GM03348 (cell line): ENCODE data around the gene SLC25A24.
A peak's percentile ranks its signal among the peaks of the same experiment; 100 is the strongest.
"Not testable (repeated sequence)": the region's sequence is repeated elsewhere in the genome, so short reads cannot be mapped to it uniquely, and the experiment has no call there.

Source experiments
- DNase-seq: peaks from one replicate; pipeline ENCODE4 v3.0.0; 2012; ENCODE audit warnings: low spot score

The SLC25A24 gene

DNA sequence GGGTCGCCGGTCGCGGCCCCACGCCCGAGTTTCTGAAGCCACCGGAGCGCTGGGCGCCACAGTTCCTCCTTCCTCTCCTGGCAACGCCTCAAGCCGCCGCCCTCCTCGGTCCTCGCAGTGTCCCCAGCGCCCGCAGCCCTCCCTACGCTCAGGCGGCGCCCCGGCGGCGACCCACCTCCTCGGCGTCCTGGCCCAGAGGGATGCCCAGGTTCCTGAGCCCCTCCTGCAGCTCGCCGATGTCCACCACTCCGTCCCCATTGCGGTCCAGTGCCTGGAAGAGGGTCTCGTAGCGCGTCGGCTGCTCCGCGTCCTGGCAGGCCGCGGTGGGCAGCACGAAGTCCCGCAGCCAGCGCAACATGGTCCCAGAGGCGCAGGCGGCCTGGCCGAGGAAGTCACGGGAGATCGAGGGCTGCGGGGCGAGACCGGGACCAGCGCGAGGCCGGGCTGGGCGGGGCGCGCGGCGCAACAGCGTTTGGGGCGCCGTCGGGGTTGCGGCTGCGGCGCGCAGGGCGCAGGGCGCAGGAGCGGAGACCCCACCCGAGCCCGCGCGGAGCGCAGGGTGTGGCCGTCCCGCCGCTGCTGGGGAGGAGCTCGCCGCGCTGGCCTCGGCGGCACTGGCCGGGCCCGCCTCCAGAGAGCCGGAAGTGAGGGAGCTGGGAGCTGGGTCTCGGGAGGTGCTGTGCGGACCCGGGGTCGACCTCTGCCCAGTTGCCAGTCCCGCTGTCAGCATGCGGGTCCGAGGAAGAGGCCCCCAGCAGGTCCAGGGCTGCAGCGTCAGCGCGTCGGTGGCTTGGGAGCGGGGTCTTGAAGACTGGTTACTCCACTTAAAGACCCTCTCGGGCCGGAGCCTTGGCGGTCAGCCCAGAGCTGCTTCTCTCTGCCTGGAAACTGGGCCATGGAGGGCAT, at the start of gene SLC25A24:
Gene SLC25A24, minus strand, starts transcription at position 563 of the 906 bp plus-strand sequence. Its CDS starts 205 bp downstream, at position 358.
- peak; percentile 97 for DNase-seq

- not testable (repeated sequence) for DNase-seq
Observed at GRCh38 chr1:108243976-108244375, 43.8 kb upstream of the SLC25A24 start, which contains the start of gene NBPF4. Gene NBPF4, minus strand, starts transcription at chr1:108244076. Its CDS starts 315 bp downstream, at chr1:108243761.

DNA sequence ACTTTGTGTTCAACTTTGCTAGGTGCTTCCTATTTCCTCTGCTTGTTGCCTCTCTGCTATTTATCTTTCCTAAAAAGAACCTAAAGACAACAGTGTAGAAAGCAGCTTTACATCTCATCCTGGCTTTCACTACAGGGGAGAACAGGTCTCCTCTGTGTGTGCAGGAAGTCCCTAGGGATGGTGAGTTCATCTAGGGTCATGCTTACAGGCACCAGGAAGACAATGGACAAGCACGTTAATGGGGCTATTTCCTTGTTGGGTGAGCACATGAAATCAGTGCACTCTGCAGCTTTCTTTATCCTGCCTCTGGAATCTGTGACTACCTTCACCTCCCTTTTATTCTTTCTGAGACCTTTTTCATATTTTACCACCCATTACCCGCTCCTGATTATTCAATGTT, 39.3 kb upstream of the SLC25A24 start:
- not testable (repeated sequence) for DNase-seq

GRCh38 chr1:108235308-108235707, 35.2 kb upstream of the SLC25A24 start:
- DNase-seq = not testable (repeated sequence)

- DNase-seq = not testable (repeated sequence)
Observed at GRCh38 chr1:108232183-108232582, 32.0 kb upstream of the SLC25A24 start.

DNA sequence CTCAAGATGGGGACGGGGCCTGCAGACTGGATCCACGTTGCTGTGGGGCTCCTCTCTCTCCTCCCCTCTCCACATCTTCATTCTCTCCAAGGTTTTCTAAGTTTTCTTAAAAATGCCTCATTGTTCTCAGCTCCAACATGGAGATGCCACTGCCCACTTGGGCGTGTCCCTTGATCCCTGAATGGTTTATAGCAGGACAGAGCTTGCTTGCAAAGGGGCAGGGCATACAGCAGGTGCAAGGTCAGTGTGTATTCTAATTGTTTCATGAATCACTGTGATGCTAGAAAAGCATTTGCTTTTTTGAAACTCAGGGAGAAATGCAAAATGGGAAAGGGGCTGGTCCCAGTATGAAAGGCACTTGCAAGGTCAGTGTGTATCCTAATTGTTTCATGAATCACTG, 29.8 kb upstream of the SLC25A24 start:
- not testable (repeated sequence) for DNase-seq

DNA sequence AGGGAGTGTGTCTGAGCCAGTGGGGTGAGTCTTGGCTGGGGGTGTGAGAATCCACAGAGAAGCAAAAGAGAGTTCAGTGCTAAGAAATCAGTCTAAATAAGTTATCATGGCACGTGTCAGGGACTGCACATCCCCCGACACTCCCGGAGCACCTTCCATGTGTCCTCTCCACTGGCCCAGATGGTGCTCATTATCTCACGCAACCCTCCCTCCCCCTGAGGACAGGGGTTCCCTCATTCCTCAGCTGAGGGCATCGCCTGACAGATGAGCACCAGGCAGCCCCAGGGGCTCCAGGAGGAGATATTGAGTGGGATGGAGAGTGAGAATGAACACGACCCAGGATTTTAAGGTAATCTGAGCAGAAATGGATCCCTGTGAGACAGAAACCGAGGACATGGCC, 27.6 kb upstream of the SLC25A24 start:
- not testable (repeated sequence) for DNase-seq

DNA sequence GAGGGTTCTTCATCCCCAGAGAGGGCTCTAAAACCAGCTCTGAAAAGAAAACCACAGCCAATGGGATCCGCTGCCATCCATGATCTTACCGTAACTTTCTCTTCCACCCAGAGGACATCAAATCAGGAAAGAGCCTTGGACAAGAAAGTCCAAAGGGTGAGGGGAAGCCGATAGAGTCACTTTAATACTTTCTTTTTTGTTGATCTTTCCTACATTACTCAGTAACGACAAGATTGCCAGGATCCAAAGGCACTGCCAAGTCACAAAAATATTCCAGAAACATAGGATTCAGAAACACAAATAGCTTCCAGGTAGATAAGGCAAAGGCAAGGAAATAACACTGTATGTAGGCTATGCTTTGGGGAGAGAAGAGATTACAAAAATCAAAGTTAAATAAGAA, 26.7 kb upstream of the SLC25A24 start:
- DNase-seq = not testable (repeated sequence)

GRCh38 chr1:108223226-108223625, 23.1 kb upstream of the SLC25A24 start:
- DNase-seq = not testable (repeated sequence)

DNA sequence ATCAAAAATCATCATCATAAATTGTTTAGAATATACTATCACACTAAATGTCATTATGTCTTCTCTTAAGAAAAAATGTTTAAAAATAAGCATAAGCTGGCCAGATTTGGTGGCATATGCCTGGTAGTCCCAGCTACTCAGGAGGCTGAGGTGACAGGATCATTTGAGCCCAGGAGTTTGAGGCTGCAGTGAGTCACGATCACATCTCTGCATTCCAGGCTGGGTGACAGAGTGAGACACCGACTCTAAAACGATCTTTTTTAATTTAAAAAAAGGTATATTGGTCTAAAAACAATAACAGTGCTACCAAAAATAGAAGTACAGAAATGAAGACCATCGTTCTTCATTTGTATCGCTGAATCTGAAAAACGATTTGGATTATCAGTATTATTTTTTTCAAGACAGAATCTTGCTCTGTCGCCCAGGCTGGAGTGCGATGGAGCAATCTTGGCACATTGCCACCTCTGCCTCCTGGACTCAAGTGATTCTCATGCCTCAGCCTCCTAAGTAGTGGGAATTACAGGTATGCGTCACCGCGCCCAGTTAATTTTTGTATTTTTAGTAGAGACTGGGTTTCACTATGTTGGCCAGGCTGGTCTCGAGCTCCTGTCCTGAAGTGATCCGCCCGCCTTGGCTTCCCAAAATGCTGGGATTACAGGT, 17.5 kb upstream of the SLC25A24 start:
- DNase-seq = not testable (repeated sequence)

DNA sequence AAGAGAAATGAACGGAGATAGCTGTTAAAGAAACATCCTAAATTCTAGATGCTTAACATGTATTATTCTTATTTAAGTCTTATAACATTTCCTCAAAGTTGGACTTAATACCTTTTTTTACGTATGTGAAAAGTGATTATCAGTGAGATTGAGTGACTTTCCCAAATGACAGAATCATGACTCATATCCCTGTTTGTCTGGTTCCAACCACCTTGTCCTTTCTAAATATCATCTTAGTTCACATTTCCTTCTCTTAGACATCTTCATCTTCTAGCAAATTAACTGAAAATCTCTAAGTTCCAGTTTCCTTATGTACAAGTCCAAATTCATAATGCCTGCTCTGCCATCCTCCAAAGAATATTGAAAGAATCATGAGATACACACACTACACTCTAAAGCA, 16.9 kb upstream of the SLC25A24 start:
- not testable (repeated sequence) for DNase-seq

GRCh38 chr1:108216028-108216890, 16.1 kb upstream of the SLC25A24 start:
- not testable (repeated sequence) for DNase-seq

- not testable (repeated sequence) for DNase-seq
Observed at GRCh38 chr1:108214641-108215465, 14.7 kb upstream of the SLC25A24 start.

- DNase-seq = no peak
Observed at GRCh38 chr1:108211014-108211413, 10.9 kb upstream of the SLC25A24 start.

DNA sequence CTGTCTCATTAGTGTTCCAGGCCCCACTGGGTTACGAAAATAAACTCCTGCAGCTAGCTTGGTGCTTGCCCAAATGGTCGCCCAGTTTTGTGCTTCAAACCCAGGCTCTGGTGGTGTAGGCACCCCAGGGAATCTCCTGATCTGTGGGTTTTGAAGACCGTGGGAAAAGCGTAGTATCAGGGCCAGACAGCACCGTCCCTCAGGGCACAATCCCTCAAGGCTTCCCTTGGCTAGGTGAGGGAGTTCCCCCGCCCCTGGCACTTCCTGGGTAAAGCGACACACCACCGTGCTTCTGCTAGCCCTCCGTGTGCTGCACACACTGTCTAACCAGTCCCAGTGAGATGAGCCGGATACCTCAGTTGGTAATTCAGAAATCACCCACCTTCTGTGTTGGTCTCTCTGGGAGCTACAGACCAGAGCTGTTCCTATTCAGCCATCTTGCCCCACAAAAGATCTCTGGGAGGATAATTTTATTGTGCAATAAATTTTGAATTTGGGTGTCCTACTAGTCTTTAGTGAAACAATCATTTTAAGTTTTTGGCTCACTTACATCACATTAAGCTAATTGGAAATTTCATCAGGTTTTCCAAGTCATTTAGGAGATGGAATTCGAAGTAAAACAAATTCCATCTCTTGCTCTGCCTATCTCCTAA, 9.4 kb upstream of the SLC25A24 start:
- DNase-seq = no peak

- no peak for DNase-seq
Observed at GRCh38 chr1:108208724-108209446, 8.7 kb upstream of the SLC25A24 start.

GRCh38 chr1:108203582-108203981, 3.4 kb upstream of the SLC25A24 start:
- DNase-seq = not testable (repeated sequence)

GRCh38 chr1:108201687-108202086, 1.5 kb upstream of the SLC25A24 start:
- no peak for DNase-seq

DNA sequence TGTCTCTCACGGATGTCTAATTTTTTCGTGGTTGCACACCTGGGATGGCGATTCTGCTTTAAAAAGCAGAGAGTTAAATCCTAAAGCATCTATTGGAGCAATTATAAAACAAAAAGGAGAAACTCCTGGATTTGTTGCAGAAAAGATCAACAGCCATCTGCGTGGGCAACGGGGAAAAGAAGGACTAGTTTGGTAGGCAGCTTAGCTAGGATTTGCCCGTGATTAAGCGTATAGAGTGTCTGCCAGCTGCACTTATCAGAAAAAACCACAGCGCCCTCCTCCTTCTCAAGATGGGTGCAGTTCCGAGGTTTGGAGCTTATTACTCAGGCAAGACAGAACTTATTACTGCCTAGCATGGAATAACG, 526 bp upstream of the SLC25A24 start:
- DNase-seq = peak; percentile 82

DNA sequence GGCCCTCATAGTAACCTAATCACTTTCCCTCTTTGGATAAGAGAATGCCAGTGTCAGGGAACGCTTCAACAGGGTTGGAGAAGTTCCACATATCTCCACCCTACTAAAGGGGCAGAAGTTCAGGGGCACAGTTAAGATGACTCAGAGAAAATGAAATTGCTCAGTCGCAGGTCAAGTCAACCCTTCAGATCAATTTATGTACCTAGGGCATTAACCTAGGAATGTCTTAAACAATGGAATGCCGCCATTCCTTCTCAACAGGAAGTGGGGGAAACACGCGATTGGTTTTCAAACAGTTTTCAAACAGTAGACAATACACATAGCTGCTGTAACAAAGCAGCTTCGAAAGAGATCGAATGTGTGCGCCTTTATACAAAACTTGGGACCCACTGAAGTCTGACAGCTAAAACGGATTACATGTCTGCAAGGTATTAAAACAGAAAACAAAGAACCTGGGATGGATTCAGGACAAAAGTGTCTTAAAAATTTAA, 897 bp downstream of the SLC25A24 start:
- DNase-seq = peak; percentile 35
